ENCODE results near the gene PRKCA. TPM values are rescaled to one million over a fixed set of nuclear protein-coding genes. Genes with fewer than 3 reads are reported as not detected.
"Not testable (repeated sequence)": the region's sequence is repeated elsewhere in the genome, so short reads cannot be mapped to it uniquely, and the experiment has no call there.

The PRKCA gene
- total RNA-seq, 1 donor from 2014 or later = 16.4 TPM

- H3K4me3 Mint-ChIP-seq (ENCODE audit: low read depth) = no peak overlapping the region
- no peaks in the 10 kb centered on the region for H3K27me3 Mint-ChIP-seq
- no peak overlapping the region for H3K27ac Mint-ChIP-seq
- H3K36me3 Mint-ChIP-seq (ENCODE audit: insufficient read depth) = no peaks in the 10 kb centered on the region
- peaks cover 17% of the 10 kb centered on the region for H3K4me1 Mint-ChIP-seq (ENCODE audit: low read depth)
- DNase-seq (ENCODE audit: low spot score, unreplicated experiment) = no peak
- TF ChIP-seq CTCF (IDR thresholded peaks at IDR 0.05; ENCODE audit: unreplicated experiment) = no peak
- H3K9me3 Mint-ChIP-seq (ENCODE audit: low read depth) = no peaks in the 10 kb centered on the region
Observed at GRCh38 chr17:66472123-66472522, 169.7 kb downstream of the PRKCA start.

- TF ChIP-seq CTCF (IDR thresholded peaks at IDR 0.05; ENCODE audit: unreplicated experiment) = no peak
- Mint-ChIP-seq H3K27ac (no peak overlapping the region), H3K4me3 (ENCODE audit: low read depth) (no peak overlapping the region), H3K27me3 (no peaks in the 10 kb centered on the region), H3K36me3 (ENCODE audit: insufficient read depth) (no peaks in the 10 kb centered on the region), H3K4me1 (ENCODE audit: low read depth) (peaks cover 10% of the 10 kb centered on the region), H3K9me3 (ENCODE audit: low read depth) (peaks cover 3% of the 10 kb centered on the region)
- no peak for DNase-seq (ENCODE audit: low spot score, unreplicated experiment)
Observed at GRCh38 chr17:66474258-66474657, 171.8 kb downstream of the PRKCA start.

GRCh38 chr17:66474806-66475497 is 172.5 kb downstream of the PRKCA start:
- H3K4me3 Mint-ChIP-seq (ENCODE audit: low read depth) = no peak overlapping the region

GRCh38 chr17:66476014-66476413 is 173.6 kb downstream of the PRKCA start:
- no peaks in the 10 kb centered on the region for H3K36me3 Mint-ChIP-seq (ENCODE audit: insufficient read depth)
- no peak for TF ChIP-seq CTCF (IDR thresholded peaks at IDR 0.05; ENCODE audit: unreplicated experiment)
- no peaks in the 10 kb centered on the region for H3K27me3 Mint-ChIP-seq
- no peak overlapping the region for H3K27ac Mint-ChIP-seq
- no peak for DNase-seq (ENCODE audit: low spot score, unreplicated experiment)
- peaks cover 8% of the 10 kb centered on the region for H3K4me1 Mint-ChIP-seq (ENCODE audit: low read depth)
- H3K4me3 Mint-ChIP-seq (ENCODE audit: low read depth) = no peak overlapping the region
- H3K9me3 Mint-ChIP-seq (ENCODE audit: low read depth) = peaks cover 6% of the 10 kb centered on the region

More at GRCh38 chr17:66474806-66475497, 172.5 kb downstream of the PRKCA start:
- Mint-ChIP-seq H3K9me3 (ENCODE audit: low read depth) (peaks cover 6% of the 10 kb centered on the region), H3K27me3 (no peaks in the 10 kb centered on the region), H3K4me1 (ENCODE audit: low read depth) (peaks cover 8% of the 10 kb centered on the region), H3K27ac (no peak overlapping the region), H3K36me3 (ENCODE audit: insufficient read depth) (no peaks in the 10 kb centered on the region)
- TF ChIP-seq CTCF (IDR thresholded peaks at IDR 0.05; ENCODE audit: unreplicated experiment) = no peak
- no peak for DNase-seq (ENCODE audit: low spot score, unreplicated experiment)

GRCh38 chr17:66477615-66478283 is 175.3 kb downstream of the PRKCA start:
- Mint-ChIP-seq H3K4me3 (ENCODE audit: low read depth) (no peak overlapping the region), H3K27me3 (no peaks in the 10 kb centered on the region), H3K9me3 (ENCODE audit: low read depth) (peaks cover 6% of the 10 kb centered on the region), H3K27ac (no peak overlapping the region), H3K4me1 (ENCODE audit: low read depth) (peaks cover 8% of the 10 kb centered on the region), H3K36me3 (ENCODE audit: insufficient read depth) (no peaks in the 10 kb centered on the region)
- no peak for TF ChIP-seq CTCF (IDR thresholded peaks at IDR 0.05; ENCODE audit: unreplicated experiment)
- DNase-seq (ENCODE audit: low spot score, unreplicated experiment) = no peak

- H3K36me3 Mint-ChIP-seq (ENCODE audit: insufficient read depth); H3K4me3 Mint-ChIP-seq (ENCODE audit: low read depth); H3K4me1 Mint-ChIP-seq (ENCODE audit: low read depth); DNase-seq (ENCODE audit: low spot score, unreplicated experiment); H3K27ac Mint-ChIP-seq; H3K27me3 Mint-ChIP-seq; H3K9me3 Mint-ChIP-seq (ENCODE audit: low read depth): not testable (repeated sequence)
Observed at GRCh38 chr17:66479230-66479889, 176.9 kb downstream of the PRKCA start.

Data from progenitor cell of endocrine pancreas (in vitro differentiated cells).